IgD-negative memory B cell (primary cell): ENCODE data around the gene TTLL10. TPM values are rescaled to one million over a fixed set of nuclear protein-coding genes. Genes with fewer than 3 reads are reported as not detected.
A peak's percentile ranks its signal among the peaks of the same experiment; 100 is the strongest.

Experiments used
- H3K27ac Mint-ChIP-seq, 3 donors: one replicate each; pipeline ENCODE4 v1.8.0; 2020 to 2022; ENCODE audit warnings: mild to moderate bottlenecking in 3 of 3, mixed read lengths in 3 of 3, moderate library complexity in 1 of 3
- H3K27me3 Mint-ChIP-seq: one replicate; pipeline ENCODE4 v1.8.0; 2021; ENCODE audit warnings: mixed read lengths
- H3K36me3 Mint-ChIP-seq: one replicate; pipeline ENCODE4 v1.8.0; 2020; ENCODE audit warnings: mild to moderate bottlenecking, mixed read lengths
- H3K4me1 Mint-ChIP-seq, 3 donors: one replicate each; pipeline ENCODE4 v1.8.0; 2020 to 2022; ENCODE audit warnings: mixed read lengths in 3 of 3, mild to moderate bottlenecking in 1 of 3
- H3K4me3 Mint-ChIP-seq, 4 donors: one replicate each; pipeline ENCODE4 v1.8.0; 2020 to 2022; ENCODE audit warnings: mild to moderate bottlenecking in 4 of 4, mixed read lengths in 4 of 4, moderate library complexity in 3 of 4
- H3K9me3 Mint-ChIP-seq, 3 donors: one replicate each; pipeline ENCODE4 v1.8.0; 2020 to 2021; ENCODE audit warnings: mixed read lengths in 3 of 3, mild to moderate bottlenecking in 1 of 3
- polyA plus RNA-seq: library from polyadenylated mRNA; unstranded; fragments of 300-500 nt; fragmentation: Illumina TruSeq; gene quantifications from one replicate; pipeline ENCODE4 v1.2.3, GENCODE V29; 2021

The TTLL10 gene
- polyA plus RNA-seq, 1 donor from 2014 or later: not detected

DNA sequence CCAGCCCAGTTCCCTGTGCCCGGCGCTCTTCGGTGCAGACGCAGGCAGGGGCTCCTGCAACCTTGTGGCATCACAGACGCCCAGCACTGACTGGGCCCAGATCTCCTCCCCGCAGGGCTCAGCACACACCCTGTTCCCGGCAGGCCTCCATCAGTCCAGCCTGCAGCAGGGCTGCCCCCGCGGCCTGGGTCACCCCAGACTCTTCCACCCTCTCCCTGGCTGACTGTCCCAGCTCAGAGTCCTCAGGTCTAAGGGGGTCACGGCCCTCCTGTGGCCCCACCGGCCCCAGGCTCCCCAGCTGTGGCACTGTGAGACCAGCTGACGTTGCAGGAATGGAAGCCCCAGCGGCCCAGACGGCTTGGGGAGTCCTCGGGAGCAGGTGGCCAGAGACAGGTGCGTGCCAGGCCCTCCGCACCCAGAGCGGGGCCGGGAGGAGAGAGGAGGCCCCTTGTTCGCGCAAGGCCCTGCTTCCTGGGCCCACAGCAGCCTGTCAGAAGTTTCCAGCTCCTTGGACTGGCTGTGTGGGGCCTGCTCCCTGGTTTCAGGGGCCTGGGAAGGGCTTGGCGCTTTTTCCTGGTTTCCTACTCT, 62.6 kb downstream of the TTLL10 start:
- H3K9me3 Mint-ChIP-seq: no peaks in the 10 kb centered on the region
- H3K4me1 Mint-ChIP-seq: peaks cover 0 to 8% (median 8%) of the 10 kb centered on the region in 3 donors
- no peaks in the 10 kb centered on the region for H3K36me3 Mint-ChIP-seq
- no peak overlapping the region for H3K4me3 Mint-ChIP-seq
- H3K27ac Mint-ChIP-seq: no peak overlapping the region
- peaks cover 8% of the 10 kb centered on the region for H3K27me3 Mint-ChIP-seq

DNA sequence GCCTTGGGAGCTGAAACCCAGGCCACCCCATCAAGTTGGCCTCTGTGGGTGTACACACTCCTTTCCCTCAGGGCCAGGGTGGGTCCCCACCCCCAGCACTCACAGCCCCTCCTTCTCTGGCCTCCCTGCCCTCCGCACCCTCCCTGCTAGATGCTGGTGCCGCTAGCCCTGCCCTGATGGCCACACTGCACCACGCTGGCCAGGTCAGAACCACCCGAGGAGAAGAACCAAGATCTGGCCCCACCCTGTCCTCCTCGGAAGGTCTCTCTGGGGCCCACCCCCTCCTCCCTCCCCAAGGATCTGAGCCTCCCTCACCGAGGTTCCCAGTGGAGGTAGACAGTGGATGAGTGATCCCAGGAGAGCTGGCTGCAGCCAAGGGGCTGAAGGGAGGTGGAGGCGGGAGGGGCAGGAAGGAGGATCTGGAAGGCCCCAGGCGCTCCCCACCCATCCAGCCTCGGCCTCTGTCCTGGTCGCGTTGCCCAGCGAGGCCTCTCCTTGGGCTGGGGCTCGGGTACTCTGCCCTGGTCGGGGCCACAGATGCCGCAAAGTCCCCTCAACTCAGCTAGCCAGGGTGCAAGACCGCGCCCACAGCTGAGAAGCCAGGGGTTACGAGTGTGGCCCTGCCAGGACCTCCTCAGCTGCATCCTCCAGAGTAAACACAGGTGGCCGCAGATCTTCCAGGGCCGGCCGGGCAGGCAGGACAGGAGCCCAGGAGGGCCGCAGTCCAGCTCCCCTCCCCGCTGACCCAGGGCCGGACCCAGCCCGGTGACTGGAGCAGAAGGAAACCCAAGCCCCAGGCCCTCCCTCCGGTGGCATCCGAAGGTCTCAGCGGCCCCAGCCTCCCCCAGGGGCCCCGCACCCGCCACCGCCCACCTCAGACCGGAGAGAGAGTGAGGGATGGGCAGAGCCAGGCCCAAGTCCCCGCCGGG, 63.5 kb downstream of the TTLL10 start:
- H3K27ac Mint-ChIP-seq: no peak overlapping the region
- peak overlapping the region in 1 of 4 donors; percentile 75 for H3K4me3 Mint-ChIP-seq
- no peaks in the 10 kb centered on the region for H3K9me3 Mint-ChIP-seq
- peaks cover 0 to 8% (median 8%) of the 10 kb centered on the region in 3 donors for H3K4me1 Mint-ChIP-seq
- H3K27me3 Mint-ChIP-seq: peaks cover 8% of the 10 kb centered on the region
- no peaks in the 10 kb centered on the region for H3K36me3 Mint-ChIP-seq

DNA sequence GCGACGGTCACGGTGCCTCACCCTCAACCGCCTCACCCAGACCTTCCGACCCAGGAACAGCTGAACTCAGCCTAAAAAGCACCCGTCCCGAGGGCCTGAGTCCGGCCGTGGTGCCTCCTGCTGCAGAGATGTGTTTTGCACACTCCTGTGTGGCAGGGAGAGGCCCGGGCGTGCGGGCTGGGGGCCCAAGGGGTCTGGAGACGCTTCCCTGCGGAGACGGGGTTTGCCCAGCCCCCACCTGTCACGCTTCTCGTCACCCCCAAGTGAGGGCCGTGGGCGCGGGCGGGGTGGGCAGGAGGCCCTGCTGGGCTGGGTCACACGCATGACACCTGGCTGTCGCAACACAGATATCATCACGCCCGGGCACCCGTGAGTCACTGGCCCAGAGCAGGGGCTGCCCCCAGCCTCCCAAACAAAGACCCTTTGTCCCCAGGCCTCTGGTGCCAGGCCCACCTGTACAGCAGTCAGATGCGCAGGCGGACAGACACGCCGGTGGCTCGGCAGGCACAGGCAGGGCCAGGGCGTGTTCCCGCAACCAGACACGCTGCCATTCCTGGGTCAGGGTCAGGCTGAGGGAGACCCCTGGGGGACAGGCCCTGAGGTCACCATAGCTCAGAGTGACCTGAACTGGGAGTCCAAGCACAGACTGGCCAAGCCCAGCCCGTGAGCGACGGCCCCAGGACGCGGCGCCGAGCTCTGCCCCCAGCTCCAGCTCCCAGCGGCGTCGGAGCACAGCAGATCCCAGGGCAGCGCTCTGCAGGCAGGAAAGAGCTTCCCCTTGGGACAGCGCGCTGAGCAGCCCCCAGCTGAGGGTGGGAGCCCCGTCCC, 64.4 kb downstream of the TTLL10 start:
- H3K4me3 Mint-ChIP-seq: no peak overlapping the region
- H3K27ac Mint-ChIP-seq: no peak overlapping the region
- H3K27me3 Mint-ChIP-seq: peaks cover 8% of the 10 kb centered on the region
- no peaks in the 10 kb centered on the region for H3K36me3 Mint-ChIP-seq
- H3K9me3 Mint-ChIP-seq: no peaks in the 10 kb centered on the region
- H3K4me1 Mint-ChIP-seq: peaks cover 0 to 8% (median 8%) of the 10 kb centered on the region in 3 donors

DNA sequence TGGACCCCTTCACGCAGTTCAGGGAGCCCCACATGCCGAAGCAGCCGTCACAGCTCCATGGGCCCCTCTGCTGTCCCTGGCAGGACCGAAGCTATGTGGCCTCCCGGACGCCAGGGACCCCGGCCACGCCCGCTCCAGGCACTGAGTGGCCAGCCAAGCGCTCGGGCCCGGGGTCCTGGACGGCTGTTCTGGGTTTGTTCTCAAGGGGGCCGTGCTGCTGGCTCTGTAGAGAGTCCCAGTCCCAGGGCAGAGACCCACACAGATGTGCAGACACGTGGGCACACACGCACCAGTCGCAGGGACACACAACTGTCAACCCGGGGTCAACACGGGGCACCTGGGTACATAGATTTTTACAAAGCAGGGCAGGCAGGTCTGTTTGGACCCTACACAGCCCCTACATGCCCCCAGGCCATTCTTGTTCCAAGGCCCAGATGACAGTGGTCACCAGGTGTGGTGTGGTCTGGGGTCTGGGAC, 65.1 kb downstream of the TTLL10 start:
- Mint-ChIP-seq H3K4me3 (no peak overlapping the region), H3K36me3 (no peaks in the 10 kb centered on the region), H3K27me3 (peaks cover 8% of the 10 kb centered on the region), H3K4me1 (peaks cover 0 to 4% (median 4%) of the 10 kb centered on the region in 3 donors), H3K9me3 (no peaks in the 10 kb centered on the region), H3K27ac (no peak overlapping the region)

GRCh38 chr1:1239227-1239613, 65.5 kb downstream of the TTLL10 start:
- peaks cover 0 to under 1% (median 0%) of the 10 kb centered on the region in 3 donors for H3K4me1 Mint-ChIP-seq
- no peak overlapping the region for H3K4me3 Mint-ChIP-seq
- no peaks in the 10 kb centered on the region for H3K36me3 Mint-ChIP-seq
- no peak overlapping the region for H3K27ac Mint-ChIP-seq
- no peaks in the 10 kb centered on the region for H3K9me3 Mint-ChIP-seq
- H3K27me3 Mint-ChIP-seq: peaks cover 8% of the 10 kb centered on the region

- H3K9me3 Mint-ChIP-seq: no peaks in the 10 kb centered on the region
- no peak overlapping the region for H3K27ac Mint-ChIP-seq
- H3K4me3 Mint-ChIP-seq: no peak overlapping the region
- peaks cover 8% of the 10 kb centered on the region for H3K27me3 Mint-ChIP-seq
- no peaks in the 10 kb centered on the region for H3K36me3 Mint-ChIP-seq
- H3K4me1 Mint-ChIP-seq: no peaks in the 10 kb centered on the region
These were observed 66.1 kb downstream of the TTLL10 start for GRCh38 chr1:1239614-1240347.

GRCh38 chr1:1240348-1240732, 66.7 kb downstream of the TTLL10 start:
- Mint-ChIP-seq H3K4me3 (no peak overlapping the region), H3K4me1 (no peaks in the 10 kb centered on the region), H3K27ac (no peak overlapping the region), H3K9me3 (no peaks in the 10 kb centered on the region), H3K27me3 (peaks cover 8% of the 10 kb centered on the region), H3K36me3 (no peaks in the 10 kb centered on the region)

- H3K4me1 Mint-ChIP-seq: no peaks in the 10 kb centered on the region
- no peak overlapping the region for H3K27ac Mint-ChIP-seq
- peaks cover 8% of the 10 kb centered on the region for H3K27me3 Mint-ChIP-seq
- no peaks in the 10 kb centered on the region for H3K36me3 Mint-ChIP-seq
- no peak overlapping the region for H3K4me3 Mint-ChIP-seq
- no peaks in the 10 kb centered on the region for H3K9me3 Mint-ChIP-seq
These were observed 67.3 kb downstream of the TTLL10 start for GRCh38 chr1:1240822-1241587.

GRCh38 chr1:1241588-1242219, 68.0 kb downstream of the TTLL10 start:
- Mint-ChIP-seq H3K27ac (no peak overlapping the region), H3K36me3 (no peaks in the 10 kb centered on the region)

GRCh38 chr1:1242461-1243265, 69.0 kb downstream of the TTLL10 start:
- H3K27me3 Mint-ChIP-seq: peaks cover 8% of the 10 kb centered on the region
- H3K9me3 Mint-ChIP-seq: no peaks in the 10 kb centered on the region
- H3K4me3 Mint-ChIP-seq: no peak overlapping the region
- no peak overlapping the region for H3K27ac Mint-ChIP-seq
- no peaks in the 10 kb centered on the region for H3K36me3 Mint-ChIP-seq
- no peaks in the 10 kb centered on the region for H3K4me1 Mint-ChIP-seq

More at GRCh38 chr1:1241588-1242219, 68.0 kb downstream of the TTLL10 start:
- Mint-ChIP-seq H3K9me3 (no peaks in the 10 kb centered on the region), H3K4me1 (no peaks in the 10 kb centered on the region), H3K27me3 (peaks cover 8% of the 10 kb centered on the region), H3K4me3 (no peak overlapping the region)

- Mint-ChIP-seq H3K4me3 (no peak overlapping the region), H3K9me3 (no peaks in the 10 kb centered on the region), H3K27me3 (peaks cover 5% of the 10 kb centered on the region), H3K27ac (no peak overlapping the region), H3K36me3 (no peaks in the 10 kb centered on the region), H3K4me1 (no peaks in the 10 kb centered on the region)
These were observed 69.6 kb downstream of the TTLL10 start for GRCh38 chr1:1243266-1243660.

DNA sequence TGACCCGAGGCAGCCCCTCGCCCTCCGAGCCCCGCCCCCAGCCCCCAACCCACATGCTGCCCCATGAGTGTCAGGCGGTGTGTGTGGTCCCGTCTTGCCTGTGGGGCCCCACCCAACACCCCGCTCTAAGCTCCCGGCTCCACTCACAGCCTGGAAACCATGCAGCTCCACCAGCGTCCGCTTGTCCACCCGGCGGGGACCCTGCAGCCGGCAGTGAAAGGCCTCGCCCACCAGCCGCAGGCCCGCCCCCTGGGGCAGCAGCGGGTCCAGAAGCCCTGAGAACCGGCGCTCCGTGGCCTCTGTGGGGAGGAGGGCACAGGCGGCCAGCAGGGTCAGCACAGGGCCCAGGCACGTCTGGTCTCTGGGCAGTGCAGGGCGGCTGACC, 70.1 kb downstream of the TTLL10 start:
- peaks cover 5% of the 10 kb centered on the region for H3K27me3 Mint-ChIP-seq
- no peak overlapping the region for H3K4me3 Mint-ChIP-seq
- H3K27ac Mint-ChIP-seq: no peak overlapping the region
- no peaks in the 10 kb centered on the region for H3K36me3 Mint-ChIP-seq
- no peaks in the 10 kb centered on the region for H3K9me3 Mint-ChIP-seq
- H3K4me1 Mint-ChIP-seq: no peaks in the 10 kb centered on the region

- H3K4me1 Mint-ChIP-seq: no peaks in the 10 kb centered on the region
- H3K4me3 Mint-ChIP-seq: no peak overlapping the region
- H3K27me3 Mint-ChIP-seq: peaks cover 4% of the 10 kb centered on the region
- no peaks in the 10 kb centered on the region for H3K36me3 Mint-ChIP-seq
- H3K9me3 Mint-ChIP-seq: no peaks in the 10 kb centered on the region
- H3K27ac Mint-ChIP-seq: no peak overlapping the region
These were observed 70.6 kb downstream of the TTLL10 start for GRCh38 chr1:1244192-1244811.
